ENCODE results near the gene TMEM26.

Gene TMEM26

GRCh38 chr10:61452655-61453641, at the start of gene TMEM26:
Gene TMEM26 (minus strand): TSS chr10:61453381. CDS start chr10:61453081, 300 bp downstream.
- no peak for DNase-seq (ENCODE audit: low spot score)
- no peak for TF ChIP-seq CTCF (IDR thresholded peaks at IDR 0.05; ENCODE audit: extremely low read depth, insufficient read depth, missing control alignments)
- in situ Hi-C loops (cut with MboI; ENCODE audit: low pct_unique_long_range_greater_than_20kb, low sequenced_read_pairs, unreplicated experiment): no loop called here

GRCh38 chr10:61500460-61500859, 47.3 kb upstream of the TMEM26 start:
- no peak for TF ChIP-seq CTCF (IDR thresholded peaks at IDR 0.05; ENCODE audit: extremely low read depth, insufficient read depth, missing control alignments)
- in situ Hi-C loops (cut with MboI; ENCODE audit: low pct_unique_long_range_greater_than_20kb, low sequenced_read_pairs, unreplicated experiment): no loop called here
- no peak for DNase-seq (ENCODE audit: low spot score)

GRCh38 chr10:61492364-61492995, 39.3 kb upstream of the TMEM26 start:
- in situ Hi-C loops (cut with MboI; ENCODE audit: low pct_unique_long_range_greater_than_20kb, low sequenced_read_pairs, unreplicated experiment): no loop called here
- no peak for TF ChIP-seq CTCF (IDR thresholded peaks at IDR 0.05; ENCODE audit: extremely low read depth, insufficient read depth, missing control alignments)
- DNase-seq (ENCODE audit: low spot score): no peak

- DNase-seq (ENCODE audit: low spot score): no peak
- in situ Hi-C loops (cut with MboI; ENCODE audit: low pct_unique_long_range_greater_than_20kb, low sequenced_read_pairs, unreplicated experiment): no loop called here
- TF ChIP-seq CTCF (IDR thresholded peaks at IDR 0.05; ENCODE audit: extremely low read depth, insufficient read depth, missing control alignments): no peak
Measured at GRCh38 chr10:61487506-61487905, 34.3 kb upstream of the TMEM26 start.

GRCh38 chr10:61486738-61487396, 33.7 kb upstream of the TMEM26 start:
- DNase-seq (ENCODE audit: low spot score): no peak
- no peak for TF ChIP-seq CTCF (IDR thresholded peaks at IDR 0.05; ENCODE audit: extremely low read depth, insufficient read depth, missing control alignments)
- in situ Hi-C loops (cut with MboI; ENCODE audit: low pct_unique_long_range_greater_than_20kb, low sequenced_read_pairs, unreplicated experiment): no loop called here

- TF ChIP-seq CTCF (IDR thresholded peaks at IDR 0.05; ENCODE audit: extremely low read depth, insufficient read depth, missing control alignments): no peak
- no peak for DNase-seq (ENCODE audit: low spot score)
- in situ Hi-C loops (cut with MboI; ENCODE audit: low pct_unique_long_range_greater_than_20kb, low sequenced_read_pairs, unreplicated experiment): no loop called here
Measured at GRCh38 chr10:61486251-61486650, 33.1 kb upstream of the TMEM26 start.
